IMR-90 (cell line): ENCODE data around the gene LYPD8. TPM values are rescaled to one million over a fixed set of nuclear protein-coding genes. Genes with fewer than 3 reads are reported as not detected.

Experiments
- ATAC-seq: fragments of 200-7000 bp; cut with Tn5 transposase; 2 replicates; pipeline ENCODE4 v1.9.1; 2020; ENCODE audit warnings: low read depth, mild to moderate bottlenecking, moderate library complexity
- BruUV-seq: library from RNA; stranded (reverse); fragments of 400-500 nt; replicated peaks from 2 replicates; lab custom pipeline; 2021; lab: Mats Ljungman, UMichigan
- CTCF ChIA-PET: fragments of 300-600 bp; formaldehyde crosslinking; extraction: SDS; loops from one replicate; lab custom pipeline; 2021; ENCODE audit warnings: antibody characterized with exemption; lab: Yijun Ruan, JAX
- POLR2A ChIA-PET: fragments of 300-600 bp; sonication (Branson Sonifier 250); formaldehyde crosslinking; loops from one replicate; lab custom pipeline; 2022; ENCODE audit warnings: antibody characterized with exemption; ENCODE audit not compliant: unreplicated experiment; lab: Charles Lee
- DNase-seq: peaks from one replicate; pipeline ENCODE4 v3.0.0; 2013
- H2AFZ ChIP-seq: replicated peaks from 2 replicates; pipeline ENCODE3; 2013; ENCODE audit warnings: low read length, mild to moderate bottlenecking; ENCODE audit not compliant: poor library complexity
- H2AK5ac ChIP-seq: 2 replicates; pipeline ENCODE4 v1.6.1; 2013; ENCODE audit warnings: low read depth, low read length, inconsistent platforms
- H2AK9ac ChIP-seq: replicated peaks from 2 replicates; pipeline ENCODE3; 2013; ENCODE audit warnings: mild to moderate bottlenecking, low read depth, low read length, moderate library complexity; ENCODE audit not compliant: poor library complexity
- H2BK120ac ChIP-seq: 2 replicates; pipeline ENCODE4 v1.6.1; 2013; ENCODE audit warnings: low read depth, low read length, inconsistent platforms
- H2BK15ac ChIP-seq: 3 replicates; pipeline ENCODE4 v1.6.1; 2013; ENCODE audit warnings: low read depth, low read length, inconsistent platforms
- H2BK20ac ChIP-seq: 2 replicates; pipeline ENCODE4 v1.6.1; 2013; ENCODE audit warnings: low read depth, mild to moderate bottlenecking, inconsistent platforms, low read length, moderate library complexity
- H2BK5ac ChIP-seq: 2 replicates; pipeline ENCODE4 v1.6.1; 2013; ENCODE audit warnings: mild to moderate bottlenecking, low read depth, low read length, inconsistent platforms; ENCODE audit not compliant: poor library complexity, severe bottlenecking
- H3K14ac ChIP-seq: replicated peaks from 2 replicates; pipeline ENCODE4 v1.6.1; 2013; ENCODE audit warnings: low read depth, low read length, inconsistent platforms
- H3K18ac ChIP-seq: 2 replicates; pipeline ENCODE4 v1.6.1; 2013; ENCODE audit warnings: low read depth, low read length, control low read depth
- H3K23ac ChIP-seq: 2 replicates; pipeline ENCODE4 v1.6.1; 2013; ENCODE audit warnings: low read depth, low read length, inconsistent platforms
- H3K27ac ChIP-seq: 2 replicates; pipeline ENCODE4 v1.5.1; 2013; ENCODE audit warnings: mild to moderate bottlenecking, control low read depth, low read length; ENCODE audit not compliant: insufficient read depth
- H3K27me3 ChIP-seq: 2 replicates; pipeline ENCODE4 v1.6.1; 2013; ENCODE audit warnings: low read length; ENCODE audit not compliant: control insufficient read depth, insufficient read depth
- H3K36me3 ChIP-seq: 2 replicates; pipeline ENCODE4 v1.6.1; 2013; ENCODE audit warnings: low read length, mixed read lengths; ENCODE audit not compliant: control insufficient read depth, insufficient read depth
- H3K4ac ChIP-seq: 2 replicates; pipeline ENCODE4 v1.6.1; 2013; ENCODE audit warnings: low read depth, low read length, inconsistent platforms
- H3K4me1 ChIP-seq: 2 replicates; pipeline ENCODE4 v1.6.1; 2013; ENCODE audit warnings: low read length, mixed read lengths; ENCODE audit not compliant: control insufficient read depth, insufficient read depth
- H3K4me2 ChIP-seq: 2 replicates; pipeline ENCODE4 v1.6.1; 2013; ENCODE audit warnings: low read depth, mild to moderate bottlenecking, control low read depth, low read length, moderate library complexity
- H3K4me3 ChIP-seq: 2 replicates; pipeline ENCODE4 v1.5.1; 2013; ENCODE audit warnings: low read depth, mild to moderate bottlenecking, control low read depth, low read length, moderate library complexity; ENCODE audit not compliant: insufficient read depth
- H3K56ac ChIP-seq: 2 replicates; pipeline ENCODE4 v1.6.1; 2013; ENCODE audit warnings: low read length, inconsistent platforms; ENCODE audit not compliant: insufficient read depth; ENCODE audit errors: extremely low read depth
- H3K79me1 ChIP-seq, 2 experiments: 2 replicates each; pipeline ENCODE4 v1.6.1; 2013; ENCODE audit warnings: low read length in 2 of 2, inconsistent platforms in 1 of 2, low read depth in 1 of 2
- H3K9ac ChIP-seq: 2 replicates; pipeline ENCODE4 v1.6.1; 2013; ENCODE audit warnings: low read depth, low read length, control low read depth
- H3K9me1 ChIP-seq: 2 replicates; pipeline ENCODE4 v1.6.1; 2013; ENCODE audit warnings: low read length, inconsistent platforms; ENCODE audit not compliant: insufficient read depth
- H3K9me3 ChIP-seq: 2 replicates; pipeline ENCODE4 v1.6.1; 2013; ENCODE audit warnings: low read length; ENCODE audit not compliant: control insufficient read depth, insufficient read depth
- H4K20me1 ChIP-seq: 2 replicates; pipeline ENCODE4 v1.6.1; 2013; ENCODE audit warnings: low read length, inconsistent platforms; ENCODE audit not compliant: insufficient read depth
- H4K5ac ChIP-seq: 2 replicates; pipeline ENCODE4 v1.6.1; 2013; ENCODE audit warnings: mild to moderate bottlenecking, low read depth, low read length, control low read depth
- H4K8ac ChIP-seq, 2 experiments: 2 replicates each; pipeline ENCODE4 v1.6.1; 2013; ENCODE audit warnings: low read depth in 2 of 2, low read length in 2 of 2, control low read depth in 1 of 2, inconsistent platforms in 1 of 2
- H4K91ac ChIP-seq: 2 replicates; pipeline ENCODE4 v1.6.1; 2013; ENCODE audit warnings: low read depth, low read length, inconsistent platforms; ENCODE audit not compliant: insufficient read depth
- MAFK ChIP-seq: IDR thresholded peaks from 2 replicates; pipeline ENCODE4 v1.6.1; 2012; ENCODE audit warnings: low read depth, low read length, improper control_type of control experiment
- MAZ ChIP-seq: IDR thresholded peaks from 2 replicates; pipeline ENCODE4 v1.6.1; 2012; ENCODE audit warnings: low read depth, mild to moderate bottlenecking, low read length, improper control_type of control experiment, moderate library complexity, borderline replicate concordance
- NFE2L2 ChIP-seq: fragments of 150-350 bp; IDR thresholded peaks from 2 replicates; pipeline ENCODE4 v1.6.1; 2016; ENCODE audit warnings: low read depth, mild to moderate bottlenecking, low read length
- RCOR1 ChIP-seq: IDR thresholded peaks from 2 replicates; pipeline ENCODE4 v1.6.1; 2012; ENCODE audit warnings: mild to moderate bottlenecking, low read length, improper control_type of control experiment; ENCODE audit not compliant: insufficient replicate concordance
- dilution Hi-C: fragments of 300-500 bp; cut with HindIII; formaldehyde crosslinking; loops from one replicate; pipeline ENCODE4 v1.14.3; 2018; ENCODE audit warnings: low sequenced_read_pairs; ENCODE audit not compliant: unreplicated experiment
- in situ Hi-C: fragments of 300-500 bp; cut with MboI; formaldehyde crosslinking; loops from 3 replicates; pipeline ENCODE4 v1.14.3; 2019; ENCODE audit warnings: low sequenced_read_pairs, inconsistent platforms, mixed read lengths
- intact Hi-C: fragments of 100-400 bp; cut with micrococcal nuclease; formaldehyde crosslinking; loops from 2 replicates; pipeline ENCODE4 v1.10.0; 2022
- polyA plus RNA-seq, 3 experiments: library from polyadenylated mRNA; depleted of rRNA; stranded (reverse); fragments of >200 nt; gene quantifications; 2 replicates each; pipeline ENCODE4 v1.2.3, GENCODE V29; 2012; ENCODE audit warnings: low replicate concordance in 1 of 3
- total RNA-seq: library from RNA; depleted of rRNA; stranded (reverse); fragments of >200 nt; gene quantifications from 2 replicates; pipeline ENCODE4 v1.2.3, GENCODE V29; 2012

The LYPD8 gene
- total and polyA plus RNA-seq, 2 of the 4 experiments (the other 2 are of a cell fraction) = not detected

DNA sequence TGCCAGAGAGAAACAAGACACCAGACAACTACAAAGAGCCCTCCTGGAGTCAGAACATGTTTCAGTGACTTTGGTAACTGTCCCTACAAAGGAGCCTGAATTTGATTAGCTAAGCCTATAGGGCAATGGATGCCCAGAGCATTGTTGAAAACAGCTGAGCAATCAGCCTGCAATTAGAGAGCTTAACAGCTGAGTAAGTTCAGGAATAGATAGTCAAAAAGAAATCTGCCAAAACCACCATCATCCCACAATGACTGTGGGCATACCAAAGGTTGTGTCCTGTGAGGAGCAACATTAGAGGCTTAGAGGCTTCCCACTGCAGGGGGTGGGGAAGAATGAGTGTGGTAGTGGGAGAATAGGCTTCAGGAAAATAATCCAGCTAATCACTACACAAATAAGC lies 38.0 kb upstream of the LYPD8 start:
- Histone ChIP-seq H4K5ac (no peak overlapping the region), H4K91ac (no peak overlapping the region), H3K4me3 (no peak overlapping the region), H3K9me3 (no peaks in the 10 kb centered on the region; the same call in 1 of the 2 replicates), H4K8ac (no peak overlapping the region), H3K9ac (no peak overlapping the region), H3K27me3 (no peaks in the 10 kb centered on the region), H3K23ac (no peak overlapping the region), H3K18ac (no peak overlapping the region), H3K9me1 (no peaks in the 10 kb centered on the region), H2BK20ac (no peak overlapping the region), H2BK5ac (no peak overlapping the region), H3K4me2 (no peak overlapping the region), H2AK5ac (no peak overlapping the region), H3K79me1 (no peaks in the 10 kb centered on the region), H3K56ac (no peak overlapping the region), H2AFZ (no peak overlapping the region), H2AK9ac (no peak overlapping the region), H3K27ac (no peak overlapping the region), H2BK15ac (no peak overlapping the region), H3K4me1 (no peaks in the 10 kb centered on the region), H3K14ac (no peak overlapping the region), H3K4ac (no peak overlapping the region), H4K20me1 (no peaks in the 10 kb centered on the region), H2BK120ac (no peak overlapping the region), H3K36me3 (no peaks in the 10 kb centered on the region)
- POLR2A ChIA-PET = no interaction called here
- in situ Hi-C loops = no loop called here
- TF ChIP-seq NFE2L2 = no peak
- TF ChIP-seq RCOR1 = no peak
- no peak for TF ChIP-seq MAZ
- TF ChIP-seq MAFK = no peak
- DNase-seq = no peak
- no TSS peak for BruUV-seq
- CTCF ChIA-PET = no interaction called here
- intact Hi-C loops = no loop called here
- no peak for ATAC-seq
- dilution Hi-C loops = no loop called here
